Cardiac muscle cell (in vitro differentiated cells and primary cell): ENCODE measurements around the gene LACTBL1. TPM values are rescaled to one million over a fixed set of nuclear protein-coding genes. Genes with fewer than 3 reads are reported as not detected.

Experiments used
- DNase-seq, 2 donors: peaks; one replicate each; pipeline versions ENCODE4 v3.0.0 to v3.0.0-alpha.2; 2010 to 2017; ENCODE audit warnings: low read depth in 1 of 2, low spot score in 1 of 2
- H3K27ac ChIP-seq: fragments of 200-600 bp; sonication (generic); 2 replicates; pipeline ENCODE4 v1.5.1; 2016
- H3K27me3 ChIP-seq: fragments of 200-600 bp; sonication (generic); 2 replicates; pipeline ENCODE4 v1.6.0; 2016; ENCODE audit warnings: control low read depth
- H3K36me3 ChIP-seq: fragments of 200-600 bp; sonication (generic); 2 replicates; pipeline ENCODE4 v1.5.1; 2016; ENCODE audit warnings: control low read depth
- H3K4me1 ChIP-seq: fragments of 200-600 bp; sonication (generic); 2 replicates; pipeline ENCODE4 v1.8.1; 2017; ENCODE audit warnings: low read depth, mild to moderate bottlenecking, mixed run types
- H3K4me3 ChIP-seq: fragments of 200-600 bp; sonication (generic); 2 replicates; pipeline ENCODE4 v1.5.1; 2016; ENCODE audit warnings: mild to moderate bottlenecking
- H3K9me3 ChIP-seq: fragments of 200-600 bp; sonication (generic); 2 replicates; pipeline ENCODE4 v1.5.1; 2017; ENCODE audit warnings: low read depth, mild to moderate bottlenecking, control low read depth
- polyA plus RNA-seq: library from polyadenylated mRNA; unstranded; fragments of >200 nt; fragmentation: Nextera tagmentation; extraction: Ambion mirVana; gene quantifications from 2 replicates; pipeline ENCODE4 v1.2.1, GENCODE V29; 2016
- total RNA-seq: library from RNA; depleted of rRNA; stranded (reverse); fragments of >200 nt; gene quantifications from 2 replicates; pipeline ENCODE4 v1.2.3, GENCODE V29; 2016
- TF ChIP-seq, protein P1 (sequence below): IDR thresholded peaks from 2 replicates; pipeline ENCODE4 v1.5.1; 2012; ENCODE audit warnings: low read depth, mild to moderate bottlenecking, low read length

The LACTBL1 gene
- total and polyA plus RNA-seq, 2 experiments from 2014 or later, result not detected

DNA sequence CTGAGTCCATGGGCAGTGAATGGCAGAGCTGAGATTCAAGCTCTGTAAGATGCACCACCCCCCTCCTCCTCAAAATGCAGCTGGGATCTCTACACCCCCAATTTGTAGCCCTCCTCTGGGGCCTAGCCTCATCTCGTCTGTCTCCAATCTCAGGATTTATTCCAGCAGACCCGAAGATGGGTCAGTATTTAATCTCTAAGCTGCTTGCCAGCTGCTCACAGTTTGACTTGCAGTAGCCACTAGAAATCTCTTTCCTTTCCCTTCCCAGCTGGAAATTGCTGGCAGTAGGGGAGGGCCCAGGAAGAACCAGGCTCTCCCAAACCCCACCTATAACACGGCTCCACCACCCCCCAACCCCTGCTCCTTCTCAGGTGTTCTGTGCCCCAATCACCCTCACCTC lies 1.5 kb downstream of the LACTBL1 start:
- TF ChIP-seq, protein P1, sequence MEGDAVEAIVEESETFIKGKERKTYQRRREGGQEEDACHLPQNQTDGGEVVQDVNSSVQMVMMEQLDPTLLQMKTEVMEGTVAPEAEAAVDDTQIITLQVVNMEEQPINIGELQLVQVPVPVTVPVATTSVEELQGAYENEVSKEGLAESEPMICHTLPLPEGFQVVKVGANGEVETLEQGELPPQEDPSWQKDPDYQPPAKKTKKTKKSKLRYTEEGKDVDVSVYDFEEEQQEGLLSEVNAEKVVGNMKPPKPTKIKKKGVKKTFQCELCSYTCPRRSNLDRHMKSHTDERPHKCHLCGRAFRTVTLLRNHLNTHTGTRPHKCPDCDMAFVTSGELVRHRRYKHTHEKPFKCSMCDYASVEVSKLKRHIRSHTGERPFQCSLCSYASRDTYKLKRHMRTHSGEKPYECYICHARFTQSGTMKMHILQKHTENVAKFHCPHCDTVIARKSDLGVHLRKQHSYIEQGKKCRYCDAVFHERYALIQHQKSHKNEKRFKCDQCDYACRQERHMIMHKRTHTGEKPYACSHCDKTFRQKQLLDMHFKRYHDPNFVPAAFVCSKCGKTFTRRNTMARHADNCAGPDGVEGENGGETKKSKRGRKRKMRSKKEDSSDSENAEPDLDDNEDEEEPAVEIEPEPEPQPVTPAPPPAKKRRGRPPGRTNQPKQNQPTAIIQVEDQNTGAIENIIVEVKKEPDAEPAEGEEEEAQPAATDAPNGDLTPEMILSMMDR, result no peak
- Histone ChIP-seq H3K36me3 (no peaks in the 10 kb centered on the region), H3K9me3 (peaks cover 5% of the 10 kb centered on the region), H3K27ac (no peak overlapping the region), H3K27me3 (peaks cover 13% of the 10 kb centered on the region), H3K4me3 (no peak overlapping the region), H3K4me1 (no peaks in the 10 kb centered on the region)
- no peak for DNase-seq

DNA sequence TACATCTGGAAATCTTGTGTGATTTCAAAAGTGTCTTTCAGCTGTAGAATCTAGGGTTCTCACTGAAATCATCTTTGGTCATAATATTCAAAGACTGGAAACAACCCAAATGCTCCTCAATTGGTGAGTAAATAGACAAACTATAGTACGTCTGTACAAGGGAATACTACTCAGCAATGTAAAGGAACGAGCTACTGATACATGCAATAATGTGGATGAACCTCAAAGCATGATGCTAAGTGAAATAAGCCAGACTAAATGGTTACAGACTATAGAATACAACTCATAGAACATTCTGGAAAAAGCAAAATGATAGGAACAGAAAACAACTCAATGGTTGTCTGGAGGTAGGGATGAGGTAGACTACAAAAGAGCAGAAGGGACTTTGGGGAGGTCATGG lies 2.6 kb downstream of the LACTBL1 start:
- no peak for DNase-seq
- no peak overlapping the region for H3K4me3 ChIP-seq
- H3K4me1 ChIP-seq, result no peaks in the 10 kb centered on the region
- H3K9me3 ChIP-seq, result peaks cover 7% of the 10 kb centered on the region
- TF ChIP-seq, protein P1, result no peak
- H3K27me3 ChIP-seq, result peaks cover 13% of the 10 kb centered on the region
- H3K36me3 ChIP-seq, result no peaks in the 10 kb centered on the region
- H3K27ac ChIP-seq, result no peak overlapping the region

DNA sequence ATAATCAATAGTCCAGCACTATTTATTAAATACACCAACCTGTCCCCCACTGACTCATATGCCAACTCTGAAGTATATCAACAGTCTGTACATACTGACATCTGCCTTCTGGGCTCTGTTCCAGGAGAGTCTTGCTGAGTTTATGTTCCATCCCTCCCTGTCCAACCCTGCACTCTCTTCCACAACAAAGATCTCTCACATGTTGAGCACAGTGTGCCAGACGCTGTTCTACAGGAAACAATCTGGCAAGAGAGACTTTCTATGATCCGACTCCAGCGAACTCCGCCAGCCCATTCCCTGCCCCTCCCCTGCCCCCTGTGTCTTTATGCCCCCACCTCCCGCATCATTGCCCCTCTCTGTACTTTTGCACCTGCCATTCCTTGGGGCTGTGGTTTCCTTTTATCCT lies 3.4 kb downstream of the LACTBL1 start:
- peaks cover 7% of the 10 kb centered on the region for H3K9me3 ChIP-seq
- H3K4me3 ChIP-seq, result no peak overlapping the region
- TF ChIP-seq, protein P1, result no peak

DNA sequence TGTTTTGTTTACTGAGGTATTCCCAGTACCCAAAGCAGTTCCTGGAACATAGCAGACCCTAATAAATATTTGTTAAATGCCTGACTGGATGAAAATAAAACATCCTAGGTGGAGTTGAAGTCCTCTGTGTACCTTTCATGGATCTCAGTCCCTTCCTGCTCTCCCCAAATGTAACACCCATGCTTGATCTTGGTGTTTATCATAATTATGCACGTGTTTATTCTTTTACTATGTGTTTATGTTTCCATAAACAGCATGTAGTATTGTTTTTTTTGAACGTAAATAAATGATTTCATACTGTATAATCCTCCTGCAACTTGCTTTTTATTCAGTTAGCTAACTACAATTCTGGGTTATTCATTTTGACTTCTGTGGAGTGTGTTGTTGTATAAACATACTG lies 4.8 kb downstream of the LACTBL1 start:
- TF ChIP-seq, protein P1, result no peak
- no peak for DNase-seq
- Histone ChIP-seq H3K27ac (no peak overlapping the region), H3K9me3 (peaks cover 7% of the 10 kb centered on the region), H3K4me3 (no peak overlapping the region), H3K27me3 (peaks cover 13% of the 10 kb centered on the region), H3K36me3 (no peaks in the 10 kb centered on the region), H3K4me1 (no peaks in the 10 kb centered on the region)

More for the DNA sequence above, 3.4 kb downstream of the LACTBL1 start:
- no peaks in the 10 kb centered on the region for H3K36me3 ChIP-seq
- no peaks in the 10 kb centered on the region for H3K4me1 ChIP-seq
- H3K27ac ChIP-seq, result no peak overlapping the region
- peak; percentile 36 to 85 for DNase-seq
- H3K27me3 ChIP-seq, result peaks cover 13% of the 10 kb centered on the region

DNA sequence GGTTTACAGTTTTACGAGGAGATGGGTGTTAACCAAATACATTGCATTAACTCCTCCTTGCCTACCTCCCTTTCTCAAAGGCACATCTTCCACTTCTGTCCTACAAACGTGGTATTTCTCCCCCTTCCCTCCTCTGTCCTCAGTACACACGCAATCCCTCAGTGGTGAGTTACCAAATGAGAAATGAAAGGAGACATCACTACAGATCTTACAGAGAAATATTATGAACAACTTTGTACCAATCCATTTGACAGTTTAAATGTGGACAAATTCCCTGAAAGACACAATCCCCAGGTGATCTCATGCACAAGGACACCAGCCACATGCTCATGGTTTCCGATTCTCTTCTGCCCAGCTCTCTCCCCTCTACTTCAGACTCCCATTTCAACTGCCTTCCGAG lies 6.4 kb downstream of the LACTBL1 start:
- no peaks in the 10 kb centered on the region for H3K36me3 ChIP-seq
- H3K27me3 ChIP-seq, result peaks cover 13% of the 10 kb centered on the region
- H3K4me1 ChIP-seq, result no peaks in the 10 kb centered on the region
- H3K4me3 ChIP-seq, result no peak overlapping the region
- no peak overlapping the region for H3K27ac ChIP-seq
- DNase-seq, result no peak
- peaks cover 7% of the 10 kb centered on the region for H3K9me3 ChIP-seq
- TF ChIP-seq, protein P1, result no peak

DNA sequence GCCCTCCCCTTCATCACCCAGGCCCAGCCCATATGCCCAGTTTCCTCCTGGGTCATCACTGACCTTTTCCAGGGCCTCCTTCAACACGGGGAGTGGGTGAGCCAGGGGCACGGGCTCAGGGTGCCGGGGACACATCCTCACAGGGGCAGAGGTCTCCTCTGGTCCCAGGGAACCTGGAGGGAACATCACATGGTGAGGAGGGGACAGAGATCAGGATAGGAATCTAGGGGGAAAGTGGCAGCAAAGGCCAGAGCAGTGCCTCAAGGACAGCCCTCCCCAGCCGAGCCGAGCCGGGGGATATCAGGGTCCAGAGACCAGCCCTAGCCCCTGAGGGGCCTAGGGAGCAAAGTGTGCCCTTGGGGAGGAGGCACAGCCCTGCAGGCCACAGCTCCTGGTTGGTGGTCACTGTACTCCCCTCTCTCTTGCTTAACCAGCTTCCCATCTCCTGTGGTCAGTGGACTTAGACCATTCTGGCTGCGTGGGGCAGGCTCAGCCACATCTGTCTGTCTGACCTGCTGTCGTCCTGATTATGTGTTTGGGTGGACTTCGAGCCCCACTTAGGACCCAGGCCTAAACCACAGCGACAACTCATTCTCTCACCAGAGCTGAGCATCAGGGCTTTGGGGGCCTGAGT lies 9.5 kb downstream of the LACTBL1 start:
- Histone ChIP-seq H3K4me1 (no peaks in the 10 kb centered on the region), H3K4me3 (no peak overlapping the region), H3K9me3 (peaks cover 7% of the 10 kb centered on the region), H3K27me3 (peaks cover 6% of the 10 kb centered on the region), H3K27ac (no peak overlapping the region), H3K36me3 (no peaks in the 10 kb centered on the region)
- TF ChIP-seq, protein P1, result no peak
- DNase-seq, result no peak
